ENCODE data around the gene SET. TPM values are rescaled to one million over a fixed set of nuclear protein-coding genes. Genes with fewer than 3 reads are reported as not detected.

Gene SET
- total and polyA plus RNA-seq, 2 of the 8 experiments (the other 6 are each of a cell fraction or from before 2014, with no cell fraction given), result 466 to 1,345 TPM

- TF ChIP-seq CTCF (IDR thresholded peaks at IDR 0.05; ENCODE audit: control extremely low read depth in 1 of 3, insufficient read depth in 1 of 3, low read depth in 1 of 3, low read length in 3 of 3) (no peak), RFX5 (IDR thresholded peaks at IDR 0.05; ENCODE audit: borderline replicate concordance, low read depth, low read length) (no peak), GABPA (IDR thresholded peaks at IDR 0.05; ENCODE audit: borderline replicate concordance, insufficient read depth, low read length) (no peak), SIRT6 (IDR thresholded peaks at IDR 0.05; ENCODE audit: low read length) (no peak), ATF3 (IDR thresholded peaks at IDR 0.05; ENCODE audit: insufficient read depth, low read depth, low read length) (no peak), CTBP2 (IDR thresholded peaks at IDR 0.05; ENCODE audit: borderline replicate concordance, insufficient read depth, insufficient read length, low read length) (no peak), TEAD4 (IDR thresholded peaks at IDR 0.05; ENCODE audit: low read depth, low read length) (peak; percentile 96), RAD21 (IDR thresholded peaks at IDR 0.05 in 1 of 2, conservative IDR thresholded peaks at IDR 0.05 in 1 of 2; ENCODE audit: low read depth in 2 of 2, low read length in 2 of 2) (peak in 1 of 2 experiments; percentile 17; a peak in 1 of 4 replicates), CBX8 (IDR thresholded peaks at IDR 0.05; ENCODE audit: borderline replicate concordance, low read depth, low read length) (no peak), SP1 (IDR thresholded peaks at IDR 0.05; ENCODE audit: low read depth, low read length) (0 out of 2 replicates have a peak, but pooled peaks have one; percentile 44), ZNF274 (IDR thresholded peaks at IDR 0.05; ENCODE audit: borderline replicate concordance, extremely low read depth, low read length) (no peak), HDAC6 (IDR thresholded peaks at IDR 0.05; ENCODE audit: low read depth, low read length) (no peak), CHD1 (IDR thresholded peaks at IDR 0.05; ENCODE audit: low read depth, low read length) (no peak), YY1 (IDR thresholded peaks at IDR 0.05; ENCODE audit: low read depth, low read length) (peak; percentile 100), BRCA1 (IDR thresholded peaks at IDR 0.05; ENCODE audit: low read depth, low read length) (no peak), CHD2 (IDR thresholded peaks at IDR 0.05; ENCODE audit: low read length) (no peak), NANOG (IDR thresholded peaks at IDR 0.05; ENCODE audit: insufficient read depth, low read depth, low read length, poor library complexity, severe bottlenecking) (no peak), MAX (IDR thresholded peaks at IDR 0.05) (peak; percentile 82), SP2 (IDR thresholded peaks at IDR 0.05; ENCODE audit: low read length) (no peak), SIX5 (IDR thresholded peaks at IDR 0.05; ENCODE audit: low read depth, low read length) (peak; percentile 49; the same call in 1 of the 2 replicates)
These were observed 32.3 kb upstream of the SET start, which contains the start of gene DYNC2I2 (continued) for GRCh38 chr9:128656416-128657343.

All from H1 (cell line).